GM12865 (cell line): Measurements from ENCODE around the gene IGSF9B.
A peak's percentile ranks its signal among the peaks of the same experiment; 100 is the strongest.

Experiments used
- DNase-seq: peaks from one replicate; pipeline ENCODE4 v3.0.0; 2010; ENCODE audit warnings: low read depth
- H3K4me3 ChIP-seq: 2 replicates; pipeline ENCODE4 v1.5.1; 2011; ENCODE audit warnings: mild to moderate bottlenecking, low read depth, low read length, control low read depth
- CTCF ChIP-seq: IDR thresholded peaks from 2 replicates; pipeline ENCODE4 v1.5.1; 2011; ENCODE audit warnings: low read length, control low read depth, low read depth, inconsistent platforms; ENCODE audit not compliant: insufficient read depth; ENCODE audit errors: missing control alignments

Gene IGSF9B

GRCh38 chr11:133892584-133893380, 64.0 kb downstream of the IGSF9B start:
- no peak for DNase-seq
- no peak overlapping the region for H3K4me3 ChIP-seq
- TF ChIP-seq CTCF, result no peak

- no peak overlapping the region for H3K4me3 ChIP-seq
- no peak for TF ChIP-seq CTCF
- DNase-seq, result no peak
These were observed 64.6 kb downstream of the IGSF9B start for GRCh38 chr11:133892126-133892525.

GRCh38 chr11:133889893-133890292, 66.9 kb downstream of the IGSF9B start:
- no peak overlapping the region for H3K4me3 ChIP-seq
- no peak for TF ChIP-seq CTCF
- DNase-seq, result no peak

GRCh38 chr11:133889188-133889587, 67.6 kb downstream of the IGSF9B start:
- TF ChIP-seq CTCF, result no peak
- H3K4me3 ChIP-seq, result no peak overlapping the region
- DNase-seq, result no peak

GRCh38 chr11:133887692-133888332, 69.0 kb downstream of the IGSF9B start:
- DNase-seq, result peak; percentile 35
- no peak overlapping the region for H3K4me3 ChIP-seq
- no peak for TF ChIP-seq CTCF

GRCh38 chr11:133886029-133886428, 70.7 kb downstream of the IGSF9B start:
- DNase-seq, result no peak
- H3K4me3 ChIP-seq, result no peak overlapping the region
- no peak for TF ChIP-seq CTCF

GRCh38 chr11:133872160-133872559, 84.6 kb downstream of the IGSF9B start:
- no peak for DNase-seq
- H3K4me3 ChIP-seq, result no peak overlapping the region
- no peak for TF ChIP-seq CTCF
